Activated CD4-positive, alpha-beta T cell treated with anti-CD3 and anti-CD28 coated beads, Interleukin-2, amount 50 U/mL, for 1 hour (primary cell): ENCODE measurements around the gene APOL2.
"Not testable (repeated sequence)": the region's sequence is repeated elsewhere in the genome, so short reads cannot be mapped to it uniquely, and the experiment has no call there.

Source experiments
- DNase-seq: peaks from one replicate; pipeline ENCODE4 v3.0.0-alpha.2; 2020

APOL2 gene

DNA sequence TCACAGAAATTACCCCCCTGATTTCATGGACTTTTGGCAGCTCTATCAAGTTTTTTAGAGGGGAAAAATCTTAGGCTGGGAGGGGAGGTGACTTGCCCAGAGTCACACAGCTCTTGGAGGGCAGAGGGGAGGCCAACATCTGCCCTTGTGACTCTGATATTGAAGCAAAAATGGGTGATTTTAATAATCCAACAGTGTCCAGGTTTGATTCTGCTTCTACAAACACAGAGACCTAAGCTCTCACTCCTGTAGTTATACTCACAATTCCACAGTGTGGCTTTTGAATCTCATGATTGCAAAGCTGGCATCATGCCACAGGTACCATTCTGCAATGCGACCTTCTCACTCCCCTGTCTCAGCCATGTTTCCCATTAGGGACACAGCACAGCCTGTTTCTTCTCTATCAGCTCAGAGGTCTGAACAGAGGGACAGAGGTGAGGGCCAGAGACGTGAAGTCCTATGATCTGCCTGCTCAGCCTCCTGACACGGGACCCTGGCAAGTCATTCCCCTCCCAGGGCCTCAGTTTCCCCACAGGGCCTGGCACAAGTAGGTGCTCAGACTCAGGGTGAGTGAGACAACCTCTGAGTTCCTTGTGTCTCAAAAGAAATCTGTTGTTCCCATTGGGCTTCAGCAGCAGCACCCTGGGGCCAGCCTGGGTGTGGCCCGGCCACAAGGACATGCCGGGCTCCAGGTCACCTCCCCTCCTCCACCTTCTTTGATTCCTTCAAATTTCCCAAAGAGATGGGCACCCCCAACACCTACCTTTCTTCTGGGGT is 766 bp downstream of the APOL2 start:
- no peak for DNase-seq

DNA sequence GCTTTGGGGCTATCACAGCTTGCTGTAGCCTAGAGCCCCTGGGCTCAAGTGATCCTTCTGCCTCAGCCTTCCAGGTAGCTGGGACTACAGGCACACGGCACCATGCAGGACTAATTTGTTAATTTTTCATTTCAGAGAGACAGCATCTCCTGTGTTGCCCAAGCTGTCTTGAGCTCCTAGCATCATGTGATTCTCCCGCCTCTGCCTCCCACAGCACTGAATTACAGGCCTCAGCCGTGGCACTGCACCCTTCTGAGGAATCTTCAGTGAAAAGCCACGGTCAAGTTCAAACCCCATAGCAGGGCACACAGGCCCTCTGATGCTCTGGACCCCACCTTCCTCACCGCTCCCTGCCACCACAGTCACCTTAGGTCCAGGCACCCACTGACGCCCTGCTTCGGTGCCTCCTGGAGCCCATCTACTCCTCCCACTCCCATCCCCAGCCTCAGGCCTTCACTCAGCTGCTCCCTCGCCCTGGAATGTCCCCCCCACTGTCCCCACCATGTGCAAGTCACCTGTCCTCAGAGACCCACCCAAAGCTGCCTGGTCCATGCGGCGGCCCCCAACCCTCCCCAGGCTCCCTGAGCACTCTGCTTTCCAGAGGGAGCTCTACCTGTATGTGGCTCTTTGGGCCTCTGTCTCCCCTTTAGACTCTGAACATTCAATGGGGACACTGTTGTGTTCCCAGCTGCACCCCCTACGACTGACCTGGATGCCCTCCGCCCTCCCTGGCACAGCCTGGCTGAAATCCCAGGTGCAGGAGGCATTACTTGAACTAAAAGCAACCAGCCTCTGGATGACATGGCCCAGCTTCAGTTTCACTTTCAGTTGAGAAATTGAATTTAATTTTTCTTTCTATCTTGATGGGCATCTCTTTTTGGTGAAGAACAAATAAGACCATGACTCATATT is 1.6 kb downstream of the APOL2 start:
- DNase-seq: no peak

DNA sequence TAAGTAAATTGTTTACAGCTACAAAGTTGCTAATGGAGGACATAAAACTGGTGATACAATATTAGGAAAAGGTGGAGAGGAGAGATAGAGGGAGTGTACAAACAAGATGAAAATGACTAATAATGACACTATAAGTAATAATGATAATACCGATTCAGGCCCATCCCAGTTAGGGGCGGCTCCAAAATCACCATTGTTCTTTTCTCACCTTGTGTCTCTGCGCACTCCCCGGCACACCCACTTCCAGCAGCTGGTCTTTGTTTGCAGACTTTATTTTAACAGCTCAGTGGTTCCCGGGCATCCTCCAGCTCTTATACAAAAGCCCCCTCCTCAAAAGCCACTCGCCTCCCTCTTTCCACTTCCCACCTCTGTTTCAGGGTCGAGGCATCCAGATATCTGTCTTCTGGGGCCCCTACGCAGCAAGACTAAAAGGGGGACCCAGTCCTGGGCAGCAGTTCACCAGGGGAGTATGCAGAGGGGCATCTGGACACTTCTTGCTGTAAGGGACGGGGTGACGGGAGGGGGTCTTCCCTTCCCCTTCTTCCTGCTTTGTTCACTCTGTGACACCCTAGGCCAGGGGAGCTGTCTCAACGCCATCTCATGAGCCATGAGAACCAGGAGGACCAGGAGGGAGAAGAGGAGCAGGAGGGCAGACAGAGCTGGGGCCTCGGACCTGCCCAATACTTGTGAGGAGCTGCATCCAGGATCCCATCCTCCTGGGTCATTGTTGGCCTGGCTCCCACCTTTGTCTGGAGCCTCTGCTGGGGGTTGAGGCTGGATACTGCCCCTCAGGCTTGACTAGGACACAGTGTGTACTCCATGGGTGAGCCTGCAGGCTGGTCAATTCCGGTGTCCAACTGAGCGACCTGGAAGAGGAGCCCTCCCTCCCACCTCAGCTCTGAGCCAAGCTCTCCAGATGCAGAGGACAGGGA is 2.7 kb downstream of the APOL2 start:
- DNase-seq: no peak

DNA sequence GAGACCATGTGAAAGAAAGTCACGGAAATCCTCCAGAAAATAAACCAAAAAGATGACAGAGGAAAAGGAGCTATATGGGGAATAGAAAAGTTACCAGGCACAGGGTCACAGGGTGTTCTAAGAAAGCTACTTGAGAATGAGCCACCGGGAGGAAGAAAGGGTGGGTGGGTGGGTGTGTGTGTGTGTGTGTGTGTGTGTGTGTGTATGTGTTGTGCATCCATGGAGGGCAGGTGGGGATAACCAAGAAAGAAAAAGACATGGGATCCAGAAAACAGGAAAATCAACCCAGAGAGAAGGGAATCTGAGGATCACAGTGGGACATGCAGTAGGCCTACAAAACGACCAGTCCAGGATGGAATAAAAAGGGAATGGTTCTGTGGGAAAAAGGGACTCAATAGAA is 3.7 kb downstream of the APOL2 start:
- no peak for DNase-seq

DNA sequence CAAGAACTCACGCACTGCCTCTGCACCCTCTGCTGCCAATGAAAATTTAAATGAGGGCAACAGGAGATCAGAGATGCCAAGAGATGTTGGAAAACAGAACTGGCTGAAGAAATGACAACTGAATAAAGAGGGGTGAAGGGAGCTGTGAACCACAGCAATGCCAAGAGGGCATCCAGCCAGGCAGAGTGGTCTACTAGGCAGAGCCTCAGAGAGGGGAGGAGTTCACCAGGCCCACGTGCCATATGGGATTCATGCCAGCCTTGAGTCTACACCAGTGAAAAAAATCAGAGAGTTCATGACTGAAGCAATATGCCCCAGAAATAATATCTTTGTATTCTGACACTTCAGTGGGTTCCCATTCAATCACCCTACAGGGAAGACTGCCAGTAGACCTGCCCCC is 4.4 kb downstream of the APOL2 start:
- DNase-seq: no peak

DNA sequence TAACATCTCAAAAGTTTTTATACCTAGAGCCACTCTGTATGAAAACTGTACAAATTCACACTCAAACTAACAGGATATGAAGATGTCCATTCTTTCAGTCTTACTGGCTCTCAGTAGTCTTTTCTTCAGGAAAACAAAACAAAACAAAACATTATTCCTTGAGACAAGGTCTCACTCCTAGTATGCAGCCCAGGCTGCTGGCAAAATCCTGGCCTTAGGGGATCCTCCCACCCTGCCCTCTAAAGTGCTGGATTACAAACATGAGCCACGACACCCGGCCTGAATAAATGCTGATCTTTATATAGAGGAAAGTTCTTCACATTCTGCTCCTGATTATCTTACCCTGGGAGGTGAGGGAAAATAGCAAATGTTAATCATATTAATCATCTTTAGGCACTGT is 5.1 kb downstream of the APOL2 start:
- DNase-seq: no peak

DNA sequence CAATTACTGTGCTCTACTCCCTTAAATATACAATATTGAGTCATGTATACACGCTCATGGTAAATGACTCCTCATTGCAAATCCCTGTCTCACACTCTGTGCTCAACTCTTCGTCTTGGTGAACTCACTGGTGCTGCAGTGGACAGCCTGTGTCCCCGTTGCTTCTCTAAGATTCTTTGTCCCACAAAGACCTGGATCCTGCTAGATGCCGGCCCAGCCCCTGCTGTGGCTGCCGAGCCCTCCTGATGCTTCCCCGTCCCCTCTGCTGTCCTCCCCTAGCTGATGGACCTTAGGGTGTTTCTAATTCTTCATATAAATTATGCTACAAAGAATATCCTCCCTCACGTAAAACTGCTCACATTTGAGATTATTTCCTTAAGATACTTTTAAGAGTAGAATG is 5.5 kb downstream of the APOL2 start:
- no peak for DNase-seq

DNA sequence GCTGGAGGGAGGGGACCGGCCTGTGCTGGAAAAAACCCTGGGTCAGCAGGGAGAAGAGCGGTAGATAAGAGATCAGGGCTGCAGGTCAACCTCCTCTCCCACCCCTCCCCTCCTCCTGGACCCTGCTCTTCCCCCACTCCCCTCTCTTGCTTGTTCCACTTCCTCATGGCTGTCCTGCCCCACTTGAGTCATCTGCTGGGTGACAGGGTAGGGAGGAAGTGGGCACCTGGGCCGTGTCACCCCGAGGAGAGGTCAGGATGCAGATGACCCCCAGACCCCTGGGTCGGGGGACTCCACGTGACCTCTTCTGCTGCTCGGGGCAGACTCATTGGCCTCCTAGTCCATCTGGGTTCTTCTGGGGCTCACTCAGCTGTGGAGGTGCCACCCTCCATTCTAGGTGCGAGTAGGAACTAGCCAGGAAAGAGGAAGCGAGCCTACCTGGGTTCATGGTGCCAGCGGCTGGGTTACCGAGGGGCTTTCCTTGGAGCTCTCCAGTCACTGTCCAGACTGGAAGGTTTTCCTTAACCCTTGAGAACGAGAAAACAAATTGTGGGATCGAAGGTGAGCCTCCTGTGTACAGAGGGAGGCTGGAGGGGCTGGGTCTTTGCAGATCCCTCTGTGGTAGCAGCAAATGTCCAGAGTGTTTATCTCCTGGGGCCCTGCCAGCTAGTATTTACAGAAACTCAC is 6.5 kb downstream of the APOL2 start:
- no peak for DNase-seq

DNA sequence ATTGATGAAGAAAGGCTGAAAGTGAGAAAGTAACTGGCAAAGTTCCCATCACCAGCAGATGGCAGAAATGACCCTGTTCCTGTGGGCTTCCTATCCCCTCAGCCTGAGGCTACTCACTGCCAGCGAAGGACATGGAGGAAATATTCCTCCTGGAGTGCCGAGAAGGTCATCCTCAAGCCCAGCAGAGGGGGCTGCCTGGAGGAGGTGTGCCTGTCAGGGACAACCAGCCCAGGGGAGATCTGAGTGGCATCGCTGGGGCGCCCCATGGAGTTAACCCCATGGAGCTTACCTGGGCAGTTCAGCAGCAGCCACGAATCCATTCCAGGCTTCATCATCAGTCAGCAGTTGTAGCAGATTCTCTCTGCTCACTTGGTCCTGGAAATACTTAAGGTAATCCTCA is 8.3 kb downstream of the APOL2 start:
- DNase-seq: not testable (repeated sequence)

DNA sequence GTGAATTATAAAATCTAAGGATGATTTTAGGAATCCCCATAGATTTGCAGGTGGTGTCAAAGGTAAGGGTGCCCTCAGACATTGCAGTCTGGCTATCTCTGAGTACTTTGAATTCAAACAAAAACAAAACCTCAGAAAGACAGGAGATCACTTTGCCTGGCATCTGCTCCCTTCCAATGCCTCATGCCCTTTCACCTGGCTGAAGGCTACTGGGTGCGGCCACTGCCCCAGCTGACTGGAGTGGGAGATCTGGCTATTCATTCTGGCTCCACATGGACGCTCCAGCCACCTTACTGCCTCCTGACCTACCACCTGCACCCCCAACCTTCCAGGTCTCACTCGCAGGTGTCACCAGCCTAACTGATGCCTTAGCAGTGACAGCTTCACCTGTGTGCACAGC is 9.7 kb downstream of the APOL2 start:
- not testable (repeated sequence) for DNase-seq

DNA sequence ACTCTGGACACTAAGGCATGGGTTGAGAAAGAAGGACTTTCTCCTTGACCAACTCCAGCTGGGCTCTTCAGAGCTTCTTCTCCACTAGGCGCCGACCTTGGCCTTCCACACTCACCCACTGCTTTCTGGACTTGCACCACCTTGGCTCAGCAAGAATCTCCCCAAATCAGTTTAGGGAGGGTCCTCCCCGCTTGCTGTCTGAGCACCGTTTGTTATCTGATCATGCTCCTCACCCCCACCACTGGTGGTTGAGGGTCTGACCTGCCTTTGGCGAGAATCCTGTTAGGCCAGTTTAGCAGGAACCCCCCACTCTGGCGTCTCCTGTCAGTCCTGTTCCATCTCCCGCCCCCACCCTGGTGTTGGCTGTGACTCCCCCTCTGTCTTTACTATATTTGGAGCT is 10.4 kb downstream of the APOL2 start:
- DNase-seq: no peak

DNA sequence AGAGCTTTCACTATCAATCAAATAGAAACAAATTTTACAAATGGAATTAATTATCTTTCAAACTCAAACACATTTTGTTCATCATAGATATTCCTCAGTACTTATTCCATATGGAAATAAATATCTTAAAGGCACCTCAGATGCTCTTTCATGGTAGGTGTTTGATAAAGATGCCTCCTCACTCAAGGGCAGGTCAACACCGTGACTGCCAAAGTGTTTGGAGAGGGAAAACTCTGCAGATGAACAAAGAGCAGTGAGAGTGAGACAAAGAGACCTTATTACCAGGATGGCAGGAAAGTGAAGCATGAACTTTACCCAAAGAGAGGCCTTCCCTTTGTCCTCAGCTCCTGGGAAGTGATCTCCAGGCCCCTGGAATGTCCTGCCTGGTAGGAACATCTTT is 11.0 kb downstream of the APOL2 start:
- DNase-seq: not testable (repeated sequence)

DNA sequence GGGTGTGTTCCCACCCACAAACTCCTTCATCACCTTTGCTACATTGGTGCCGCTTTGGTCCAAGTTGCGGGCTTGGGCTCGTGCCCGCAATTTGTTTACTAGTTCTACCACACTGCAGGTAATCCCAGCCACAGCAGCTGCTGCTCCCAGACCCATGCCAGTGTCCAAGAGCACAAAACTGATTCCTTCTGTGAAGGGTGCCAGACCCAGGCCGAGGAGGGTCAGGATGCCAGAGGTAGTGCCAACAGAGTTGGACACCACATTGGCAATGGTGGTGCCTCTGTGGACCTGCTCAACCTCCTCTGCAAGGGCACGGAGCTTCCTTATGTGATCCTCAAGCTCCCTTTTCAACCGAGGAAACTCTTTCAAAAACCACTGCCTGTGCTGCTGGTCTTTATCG is 11.5 kb downstream of the APOL2 start:
- DNase-seq: no peak

DNA sequence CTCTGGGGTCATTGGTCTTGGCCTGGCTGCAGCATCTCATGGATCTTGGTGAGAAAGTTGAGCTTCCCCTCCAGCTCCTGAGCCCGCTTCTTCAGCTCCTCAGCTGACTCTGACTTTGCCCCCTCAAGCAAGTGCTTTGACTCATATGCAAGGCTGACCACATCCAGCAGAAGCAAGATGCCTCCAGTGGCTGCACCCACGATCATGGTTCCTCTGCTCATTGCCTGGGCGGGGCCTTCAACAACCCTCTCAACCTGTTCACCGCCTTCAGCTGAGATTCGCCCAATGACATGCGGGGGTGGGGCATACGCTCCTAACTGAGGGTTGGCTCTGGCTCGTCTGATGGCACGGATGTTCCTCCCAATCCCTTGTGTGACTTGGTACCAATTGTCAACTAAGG is 11.9 kb downstream of the APOL2 start:
- DNase-seq: no peak

DNA sequence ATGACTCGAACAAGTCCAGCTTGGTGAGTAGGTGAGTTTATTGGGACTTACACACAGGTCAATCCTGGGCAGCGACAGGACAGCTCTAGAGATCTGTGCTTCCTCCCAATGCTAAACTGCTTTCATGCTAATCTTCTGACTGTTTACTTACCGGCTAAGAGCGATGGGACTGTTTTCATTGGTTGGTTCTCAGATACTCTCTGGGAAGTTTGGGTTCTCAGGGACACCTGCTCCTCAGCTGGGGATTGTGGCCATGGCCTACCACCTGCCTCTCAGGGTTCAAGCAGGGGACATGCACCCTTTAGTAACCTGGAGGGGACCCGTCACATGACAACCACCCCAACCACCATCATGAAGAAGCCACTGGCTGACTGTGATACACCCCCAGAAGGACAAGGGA is 13.1 kb downstream of the APOL2 start:
- DNase-seq: no peak

DNA sequence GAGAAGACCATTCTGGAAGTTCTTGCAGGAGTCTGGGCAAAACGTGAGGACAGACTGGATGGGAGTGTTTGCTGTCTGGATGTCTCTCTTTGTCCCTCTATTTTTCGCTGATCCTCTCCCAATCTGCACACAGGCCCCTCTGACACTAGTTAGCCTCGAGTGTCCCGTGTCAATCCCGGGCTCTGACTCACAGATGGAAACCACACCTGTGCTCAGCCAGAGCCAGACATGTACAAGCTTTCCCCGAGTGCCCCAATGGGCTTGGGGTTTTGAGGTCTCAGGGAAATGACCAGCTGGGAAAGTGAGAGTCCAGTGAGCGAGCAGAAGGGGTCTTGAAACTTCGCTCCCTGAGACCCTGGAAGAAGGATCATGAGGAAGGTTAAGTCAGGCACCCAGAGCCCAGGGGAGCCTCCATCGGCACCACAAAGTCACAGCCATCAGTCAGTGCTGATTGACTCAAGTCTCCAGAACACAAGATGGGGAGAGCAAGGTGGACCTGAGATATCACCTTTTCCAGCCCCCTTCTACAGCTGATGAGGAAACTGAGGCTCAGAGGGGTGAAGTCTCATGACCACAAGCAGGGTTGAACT is 13.9 kb downstream of the APOL2 start:
- no peak for DNase-seq

DNA sequence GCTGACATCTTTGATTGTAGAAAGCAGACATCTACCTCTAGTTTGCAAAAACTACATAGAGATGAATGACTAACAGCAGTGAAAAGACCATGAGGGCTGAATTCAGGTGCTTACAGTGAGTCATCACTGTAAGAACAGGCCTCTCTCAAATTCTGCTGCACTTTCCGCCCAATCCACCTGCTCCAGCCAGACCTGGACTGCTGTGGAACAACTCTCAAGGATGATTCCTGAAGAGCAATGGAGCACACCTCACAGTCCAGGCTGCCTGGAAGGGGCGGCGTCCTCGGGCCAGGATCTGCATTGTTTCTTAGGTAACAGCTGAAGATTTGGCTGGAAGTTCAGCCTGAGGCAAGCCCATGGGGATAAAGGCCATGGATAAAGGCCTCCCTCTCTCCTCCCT is 15.1 kb downstream of the APOL2 start:
- no peak for DNase-seq

DNA sequence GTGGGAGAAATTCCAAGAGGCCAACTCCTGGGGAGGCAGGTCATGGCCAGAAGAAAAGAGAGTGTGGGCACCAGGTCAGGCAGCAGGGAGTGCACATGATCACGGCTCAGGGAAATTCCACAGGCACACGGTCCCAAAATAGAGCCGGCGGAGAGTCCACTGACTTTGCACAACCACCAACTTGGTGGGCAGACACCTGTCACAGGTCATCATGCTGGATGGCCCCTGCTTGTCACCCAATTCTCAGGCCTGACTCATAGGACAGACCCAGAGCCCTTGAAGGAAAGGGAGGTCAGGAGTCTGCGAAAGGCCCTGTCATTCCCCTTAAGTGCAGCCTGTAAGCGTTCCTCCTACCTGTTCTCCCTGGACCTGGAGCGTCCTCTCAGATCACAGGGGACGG is 15.8 kb downstream of the APOL2 start:
- no peak for DNase-seq

DNA sequence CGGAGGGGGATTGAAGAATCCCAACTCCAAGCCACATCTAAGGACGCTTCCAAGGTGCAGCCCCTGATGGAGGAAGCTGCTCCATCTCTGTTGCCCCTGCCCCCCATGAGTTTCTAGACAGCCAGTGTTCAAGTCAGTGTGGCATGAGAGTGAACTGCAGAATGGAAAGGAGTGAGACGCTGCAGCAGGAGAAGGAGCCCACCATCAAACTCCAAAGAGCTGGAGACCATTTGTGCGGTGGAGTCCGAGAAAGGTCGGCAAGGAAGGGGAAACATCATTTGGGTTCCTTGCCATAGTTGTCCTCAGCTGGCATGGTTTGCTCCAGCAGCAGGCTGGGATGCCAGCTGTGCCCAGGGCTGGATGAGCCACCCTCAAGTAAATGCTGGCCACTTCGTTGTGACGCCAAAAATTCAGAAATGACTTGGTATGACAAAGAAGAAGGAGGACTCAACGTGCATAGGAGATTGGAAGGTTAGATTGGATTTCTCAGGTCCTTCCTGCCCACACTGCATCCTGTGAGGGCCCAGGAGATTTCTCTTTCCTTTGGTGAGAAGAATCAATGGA is 16.4 kb downstream of the APOL2 start:
- no peak for DNase-seq

DNA sequence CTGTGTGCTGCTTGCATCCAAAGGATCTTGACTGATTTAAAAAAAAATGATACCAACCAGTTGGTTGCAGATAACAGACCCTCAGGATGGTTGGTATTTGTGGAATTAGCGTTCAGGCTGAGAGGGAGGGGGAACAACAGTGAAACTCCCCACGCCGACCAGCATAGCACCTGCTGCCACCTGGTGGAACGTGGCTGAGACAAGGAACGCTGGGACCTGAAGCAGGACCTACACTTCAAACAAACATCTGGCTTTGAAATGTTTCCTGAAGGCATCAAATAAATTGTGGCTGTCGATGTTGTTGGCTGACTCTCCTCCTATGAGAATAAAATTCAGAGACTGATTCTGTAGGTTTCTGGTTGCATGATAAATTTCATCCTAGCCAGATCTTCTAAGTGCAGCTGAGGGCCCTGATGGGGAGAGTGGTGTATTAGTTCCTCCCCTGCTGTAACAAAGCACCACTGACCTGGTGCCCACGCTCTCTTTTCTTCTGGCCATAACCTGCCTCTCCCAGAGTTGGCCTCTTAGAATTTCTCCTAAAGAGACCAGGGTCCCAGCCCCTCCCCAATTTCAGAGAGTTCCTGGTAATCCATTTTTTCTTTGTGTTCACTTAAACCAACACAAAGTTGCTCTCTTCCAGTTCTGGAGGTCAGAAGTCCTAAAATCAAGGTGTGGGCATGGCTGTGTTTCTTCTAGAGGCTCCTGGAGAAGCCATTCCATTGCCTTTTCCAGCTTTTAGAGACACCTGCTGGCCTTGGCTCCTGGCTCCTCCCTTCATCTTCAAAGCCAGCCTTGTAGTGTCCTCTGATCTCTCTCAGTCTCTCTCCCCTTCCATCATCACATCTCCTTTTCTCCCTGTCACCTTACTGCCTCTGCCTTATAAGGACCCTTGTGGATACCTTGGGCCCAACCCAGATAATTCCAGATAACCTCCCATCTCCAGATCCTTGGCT is 17.3 kb downstream of the APOL2 start:
- DNase-seq: peak; percentile 47
